AG08396 (cell line): ENCODE data around the gene MAP3K1.
"Not testable (repeated sequence)": the region's sequence is repeated elsewhere in the genome, so short reads cannot be mapped to it uniquely, and the experiment has no call there.

Experiments used
- DNase-seq: peaks from one replicate; pipeline ENCODE4 v3.0.0; 2012; ENCODE audit warnings: low spot score, mixed read lengths

MAP3K1 gene

GRCh38 chr5:56816546-56817081 is 1.3 kb downstream of the MAP3K1 start:
- DNase-seq = peak; percentile 68

- DNase-seq = no peak
Measured at GRCh38 chr5:56817263-56818014, 2.1 kb downstream of the MAP3K1 start.

GRCh38 chr5:56818450-56819037 is 3.2 kb downstream of the MAP3K1 start:
- DNase-seq = peak; percentile 31

- DNase-seq = no peak
Measured at GRCh38 chr5:56819060-56819881, 3.9 kb downstream of the MAP3K1 start.

GRCh38 chr5:56821868-56822267 is 6.5 kb downstream of the MAP3K1 start:
- not testable (repeated sequence) for DNase-seq

- DNase-seq = no peak
Measured at GRCh38 chr5:56822981-56823380, 7.6 kb downstream of the MAP3K1 start.

- no peak for DNase-seq
Measured at GRCh38 chr5:56824019-56824418, 8.7 kb downstream of the MAP3K1 start.

GRCh38 chr5:56825222-56825824 is 10.0 kb downstream of the MAP3K1 start:
- DNase-seq = no peak

- no peak for DNase-seq
Measured at GRCh38 chr5:56827049-56827448, 11.7 kb downstream of the MAP3K1 start.

- DNase-seq = no peak
Measured at GRCh38 chr5:56827924-56828323, 12.6 kb downstream of the MAP3K1 start.

GRCh38 chr5:56829137-56829908 is 14.0 kb downstream of the MAP3K1 start:
- no peak for DNase-seq

- DNase-seq = no peak
Measured at GRCh38 chr5:56831773-56832172, 16.4 kb downstream of the MAP3K1 start.

- DNase-seq = no peak
Measured at GRCh38 chr5:56833325-56833724, 18.0 kb downstream of the MAP3K1 start.

GRCh38 chr5:56837381-56837780 is 22.0 kb downstream of the MAP3K1 start:
- DNase-seq = no peak

- no peak for DNase-seq
Measured at GRCh38 chr5:56837956-56838355, 22.6 kb downstream of the MAP3K1 start.

GRCh38 chr5:56838409-56839039 is 23.2 kb downstream of the MAP3K1 start:
- no peak for DNase-seq

- no peak for DNase-seq
Measured at GRCh38 chr5:56839062-56839461, 23.7 kb downstream of the MAP3K1 start.

GRCh38 chr5:56840597-56840996 is 25.2 kb downstream of the MAP3K1 start:
- DNase-seq = no peak

GRCh38 chr5:56845277-56845676 is 29.9 kb downstream of the MAP3K1 start:
- DNase-seq = no peak

- DNase-seq = no peak
Measured at GRCh38 chr5:56845904-56846480, 30.6 kb downstream of the MAP3K1 start.

GRCh38 chr5:56848206-56848605 is 32.9 kb downstream of the MAP3K1 start:
- no peak for DNase-seq
